Peyer's patch (tissue), 4 donors: Measurements from ENCODE around the gene COLEC12. TPM values are rescaled to one million over a fixed set of nuclear protein-coding genes. Genes with fewer than 3 reads are reported as not detected.

Experiments used
- DNase-seq, 3 donors: peaks; one replicate each; pipeline ENCODE4 v3.0.0-alpha.2; 2017 to 2019
- H3K27ac ChIP-seq, 4 donors: fragments of 200-600 bp; sonication (generic); one replicate each; pipeline ENCODE4 v1.5.1; 2016 to 2019
- H3K27me3 ChIP-seq, 2 donors: fragments of 200-600 bp; sonication (generic); one replicate each; pipeline ENCODE4 v1.5.1; 2019
- H3K36me3 ChIP-seq, 3 donors: fragments of 200-600 bp; sonication (generic); one replicate each; pipeline ENCODE4 v1.5.1; 2016 to 2019
- H3K4me1 ChIP-seq, 4 donors: fragments of 200-600 bp; sonication (generic); one replicate each; pipeline ENCODE4 v1.5.1; 2016 to 2019
- H3K4me3 ChIP-seq, 4 donors: fragments of 200-600 bp; sonication (generic); 1 replicate in 3 of 4; 2 replicates in 1 of 4; pipeline ENCODE4 v1.5.1; 2016 to 2019; ENCODE audit warnings: mild to moderate bottlenecking in 1 of 4
- H3K9me3 ChIP-seq, 4 donors: fragments of 200-600 bp; sonication (generic); one replicate each; pipeline ENCODE4 v1.5.1; 2016 to 2019; ENCODE audit warnings: mild to moderate bottlenecking in 1 of 4
- POLR2A ChIP-seq, 2 donors: fragments of 450-650 bp; IDR thresholded peaks; one replicate each; pipeline ENCODE4 v1.5.1; 2017; ENCODE audit warnings: antibody characterized with exemption in 2 of 2, mild to moderate bottlenecking in 2 of 2, moderate library complexity in 2 of 2
- total RNA-seq, 4 donors: library from RNA; depleted of rRNA; stranded (reverse); fragments of >200 nt; gene quantifications; one replicate each; pipeline ENCODE4 v1.1.0, GENCODE V29; 2016
- TF ChIP-seq, protein P1 (sequence below), 6 experiments: fragments of 450-650 bp in 4 of 6; fragments of 200-600 bp in 2 of 6; sonication (generic) in 1 of 6; IDR thresholded peaks; one replicate each; pipeline ENCODE4 v1.5.1; 2017 to 2019; ENCODE audit warnings: antibody characterized with exemption in 6 of 6, mild to moderate bottlenecking in 3 of 6, moderate library complexity in 1 of 6

COLEC12 gene
- total RNA-seq, 4 donors from 2014 or later: 0.88 to 7.6 (median 3.8) TPM

DNA sequence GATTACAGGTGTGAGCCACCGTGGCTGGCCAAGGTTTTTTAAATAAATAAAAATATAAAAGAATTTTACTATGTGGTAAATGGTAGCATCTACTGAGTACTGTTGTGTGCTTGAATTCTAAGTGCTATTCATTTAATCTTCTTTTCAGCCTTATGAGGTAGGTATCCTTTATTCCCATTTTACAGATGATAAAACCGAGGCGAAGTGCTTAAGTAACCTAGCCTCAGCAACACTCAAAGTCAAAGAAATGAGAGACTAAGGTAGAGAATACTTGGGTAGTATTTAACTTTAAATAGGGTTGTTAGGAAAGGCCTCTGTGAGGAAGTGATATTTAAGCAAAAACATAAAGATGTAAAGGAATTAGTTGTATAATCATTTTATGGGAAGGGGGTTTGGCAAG, 227.0 kb downstream of the COLEC12 start:
- no peaks in the 10 kb centered on the region for H3K9me3 ChIP-seq
- no peak overlapping the region for H3K4me3 ChIP-seq
- TF ChIP-seq, protein P1, sequence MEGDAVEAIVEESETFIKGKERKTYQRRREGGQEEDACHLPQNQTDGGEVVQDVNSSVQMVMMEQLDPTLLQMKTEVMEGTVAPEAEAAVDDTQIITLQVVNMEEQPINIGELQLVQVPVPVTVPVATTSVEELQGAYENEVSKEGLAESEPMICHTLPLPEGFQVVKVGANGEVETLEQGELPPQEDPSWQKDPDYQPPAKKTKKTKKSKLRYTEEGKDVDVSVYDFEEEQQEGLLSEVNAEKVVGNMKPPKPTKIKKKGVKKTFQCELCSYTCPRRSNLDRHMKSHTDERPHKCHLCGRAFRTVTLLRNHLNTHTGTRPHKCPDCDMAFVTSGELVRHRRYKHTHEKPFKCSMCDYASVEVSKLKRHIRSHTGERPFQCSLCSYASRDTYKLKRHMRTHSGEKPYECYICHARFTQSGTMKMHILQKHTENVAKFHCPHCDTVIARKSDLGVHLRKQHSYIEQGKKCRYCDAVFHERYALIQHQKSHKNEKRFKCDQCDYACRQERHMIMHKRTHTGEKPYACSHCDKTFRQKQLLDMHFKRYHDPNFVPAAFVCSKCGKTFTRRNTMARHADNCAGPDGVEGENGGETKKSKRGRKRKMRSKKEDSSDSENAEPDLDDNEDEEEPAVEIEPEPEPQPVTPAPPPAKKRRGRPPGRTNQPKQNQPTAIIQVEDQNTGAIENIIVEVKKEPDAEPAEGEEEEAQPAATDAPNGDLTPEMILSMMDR (IDR thresholded peaks at IDR 0.05): no peak
- TF ChIP-seq POLR2A (IDR thresholded peaks at IDR 0.05): no peak
- no peaks in the 10 kb centered on the region for H3K36me3 ChIP-seq
- no peaks in the 10 kb centered on the region for H3K27me3 ChIP-seq
- H3K4me1 ChIP-seq: peaks cover 0 to 7% (median 0%) of the 10 kb centered on the region in 4 donors
- H3K27ac ChIP-seq: no peak overlapping the region
- no peak for DNase-seq

DNA sequence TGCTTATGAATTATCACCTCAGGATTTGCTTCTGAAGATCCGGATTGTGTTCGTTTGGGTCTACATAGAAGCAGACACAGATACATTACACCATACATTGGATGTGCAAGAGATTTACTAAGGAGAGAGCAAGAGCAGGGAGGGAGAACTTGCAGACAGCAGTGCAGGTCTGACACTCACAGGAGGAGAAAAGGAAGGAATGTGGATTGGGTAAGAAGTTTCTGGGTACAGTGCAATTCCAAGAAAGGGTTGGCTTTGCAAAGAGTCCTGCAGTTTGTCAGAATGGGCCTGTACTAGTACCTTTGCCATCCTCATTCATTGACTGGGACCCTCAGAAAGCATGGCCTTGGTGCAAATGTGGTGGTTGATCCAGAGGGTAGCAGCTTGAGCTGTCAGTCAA, 227.9 kb downstream of the COLEC12 start:
- peaks cover 0 to 7% (median 0%) of the 10 kb centered on the region in 4 donors for H3K4me1 ChIP-seq
- DNase-seq: no peak
- no peak overlapping the region for H3K4me3 ChIP-seq
- H3K36me3 ChIP-seq: no peaks in the 10 kb centered on the region
- no peaks in the 10 kb centered on the region for H3K27me3 ChIP-seq
- H3K27ac ChIP-seq: no peak overlapping the region
- H3K9me3 ChIP-seq: no peaks in the 10 kb centered on the region
- no peak for TF ChIP-seq POLR2A (IDR thresholded peaks at IDR 0.05)
- TF ChIP-seq, protein P1 (IDR thresholded peaks at IDR 0.05): no peak

DNA sequence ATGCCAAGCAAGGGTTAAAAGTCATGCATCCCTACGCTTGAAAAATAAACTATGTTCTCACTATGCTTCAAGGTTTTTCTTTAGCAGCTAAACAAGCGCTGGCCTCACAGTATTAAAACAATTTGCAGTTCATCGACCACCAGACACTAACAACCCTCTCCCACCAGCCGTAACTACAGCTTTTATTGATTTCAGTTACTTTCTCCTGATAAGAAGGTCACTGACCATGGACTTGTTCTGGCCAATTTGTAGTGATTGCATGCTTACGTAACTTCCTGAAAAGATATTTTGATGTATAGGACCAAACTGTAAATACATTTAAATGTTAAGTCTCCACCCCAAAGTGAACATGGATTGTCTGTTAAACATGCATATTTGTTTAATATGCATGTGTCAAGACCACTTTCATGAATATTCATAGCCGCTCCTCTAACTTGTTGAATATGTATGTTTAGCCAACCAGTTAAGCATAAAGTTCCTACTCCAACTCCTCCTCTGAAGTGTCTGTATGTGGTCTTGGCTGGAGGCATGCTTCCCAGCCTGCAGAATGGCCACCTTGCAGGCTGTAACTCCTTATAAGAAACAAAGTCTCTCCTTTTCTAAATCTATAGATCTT, 230.9 kb downstream of the COLEC12 start:
- H3K4me3 ChIP-seq: peak overlapping the region in 1 of 4 donors; percentile 87
- DNase-seq: no peak
- no peaks in the 10 kb centered on the region for H3K27me3 ChIP-seq
- H3K36me3 ChIP-seq: peaks cover 0 to 4% (median 0%) of the 10 kb centered on the region in 3 donors
- H3K9me3 ChIP-seq: no peaks in the 10 kb centered on the region
- H3K4me1 ChIP-seq: peaks cover 0 to 19% (median 0%) of the 10 kb centered on the region in 4 donors
- no peak overlapping the region for H3K27ac ChIP-seq
- TF ChIP-seq POLR2A (IDR thresholded peaks at IDR 0.05): no peak
- TF ChIP-seq, protein P1 (IDR thresholded peaks at IDR 0.05): no peak

DNA sequence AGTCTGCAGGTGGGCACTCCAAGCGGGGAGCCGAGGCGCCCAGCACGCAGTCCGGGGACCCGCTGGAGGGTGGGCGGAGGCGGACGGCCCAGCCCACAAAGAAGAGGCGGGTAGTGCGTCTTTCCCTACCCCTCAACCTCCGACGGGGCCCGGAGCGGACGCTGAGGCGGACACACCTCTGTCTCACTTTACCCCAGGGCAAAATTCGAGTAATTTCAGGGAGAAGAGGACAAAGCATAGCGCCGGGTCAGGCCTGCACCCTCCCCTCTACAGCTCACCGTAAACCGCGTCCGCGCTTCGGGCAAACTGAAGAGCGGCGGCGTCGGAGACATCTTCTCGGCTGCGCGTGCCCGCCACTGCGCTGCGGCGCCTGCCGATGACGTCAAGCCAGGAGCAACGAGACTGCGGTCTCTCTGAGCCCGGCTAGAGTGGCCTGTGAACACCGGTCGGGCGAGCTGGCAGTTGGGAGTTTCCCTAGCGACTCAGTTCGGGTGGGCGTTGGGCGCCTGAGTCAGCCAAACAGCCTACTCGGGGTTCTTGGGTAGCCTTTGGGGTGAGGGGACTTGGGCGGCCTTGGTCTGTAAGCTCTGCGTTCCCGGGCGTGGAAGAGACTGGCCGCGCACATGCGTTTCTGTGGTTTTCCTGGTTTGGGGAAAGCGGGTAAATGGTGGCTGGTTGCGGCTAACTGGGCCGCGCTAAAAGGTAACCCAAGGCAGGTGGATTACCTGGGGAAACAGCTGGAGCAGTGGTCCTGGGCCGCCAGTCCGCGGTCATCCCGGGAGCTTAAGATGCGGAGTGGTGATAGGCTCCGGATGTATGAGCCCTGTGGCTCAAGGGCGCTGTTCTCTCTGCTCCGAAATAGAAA, 232.6 kb downstream of the COLEC12 start, which contains the start of gene THOC1:
Gene THOC1, minus strand, starts transcription at position 360 of the 865 bp plus-strand sequence. Its CDS starts 28 bp downstream, at position 332.
- Histone ChIP-seq H3K4me3 (peak within 1 kb of the TSS; percentile 71 to 87 (median 74)), H3K36me3 (peaks cover 0 to 18% (median 0%) of the 10 kb centered on the region in 3 donors), H3K9me3 (no peaks in the 10 kb centered on the region), H3K27me3 (no peaks in the 10 kb centered on the region), H3K27ac (peak within 1 kb of the TSS; percentile 80 to 91 (median 85)), H3K4me1 (peaks cover 0 to 19% (median 0%) of the 10 kb centered on the region in 4 donors)
- TF ChIP-seq, protein P1 (IDR thresholded peaks at IDR 0.05): no peak
- peak; percentile 75 to 76 for TF ChIP-seq POLR2A (IDR thresholded peaks at IDR 0.05)
- DNase-seq: peak; percentile 91 to 97 (median 94)

DNA sequence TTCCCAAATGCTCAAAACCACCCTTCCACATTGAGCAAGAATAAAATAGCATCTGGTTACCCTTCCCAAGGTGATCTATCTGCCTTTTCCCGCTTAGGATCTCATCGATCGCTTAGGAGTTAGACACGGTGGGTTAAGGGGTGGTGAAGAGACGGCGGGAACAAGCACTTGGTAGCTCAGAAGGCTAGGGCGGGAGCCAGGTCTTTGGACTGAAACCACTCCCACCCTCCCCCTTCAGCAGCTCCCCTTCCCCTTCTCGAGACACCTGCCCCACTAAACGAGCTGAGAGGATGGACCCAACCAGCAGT, 233.2 kb downstream of the COLEC12 start:
- H3K4me3 ChIP-seq: peak overlapping the region; percentile 71 to 87 (median 74)
- no peaks in the 10 kb centered on the region for H3K27me3 ChIP-seq
- no peak for DNase-seq
- H3K9me3 ChIP-seq: no peaks in the 10 kb centered on the region
- H3K36me3 ChIP-seq: peaks cover 0 to 24% (median 0%) of the 10 kb centered on the region in 3 donors
- H3K27ac ChIP-seq: peak overlapping the region; percentile 80 to 91 (median 85)
- peaks cover 0 to 19% (median 0%) of the 10 kb centered on the region in 4 donors for H3K4me1 ChIP-seq
- TF ChIP-seq, protein P1 (IDR thresholded peaks at IDR 0.05): no peak
- no peak for TF ChIP-seq POLR2A (IDR thresholded peaks at IDR 0.05)

Other genes starting within 250 kb of the COLEC12 start
- gene THOC1, start 232.7 kb downstream of the COLEC12 start, total RNA-seq: 100 to 1,000 TPM in 1 of 4 donors, 10 to 100 TPM in 3; 43.3 to 125 (median 49.3) TPM
- not detected for gene CETN1, start 79.7 kb upstream of the COLEC12 start, total RNA-seq
- 1 to 10 TPM in 1 of 4 donors, not detected in 3; 4.6 TPM for gene CLUL1, start 96.3 kb upstream of the COLEC12 start, total RNA-seq
- gene TYMS, start 157.0 kb upstream of the COLEC12 start, total RNA-seq: 10 to 100 TPM in 3 of 4 donors, 1 to 10 TPM in 1; 6.7 to 71.8 (median 11.7) TPM
- gene ENOSF1, start 211.9 kb upstream of the COLEC12 start, total RNA-seq: 100 to 1,000 TPM in 3 of 4 donors, 10 to 100 TPM in 1; 77.6 to 191 (median 132) TPM